Endothelial cell of umbilical vein (primary cell): ENCODE results near the gene FABP7. TPM values are rescaled to one million over a fixed set of nuclear protein-coding genes. Genes with fewer than 3 reads are reported as not detected.

Experiments used
- BruUV-seq: library from RNA; stranded (reverse); fragments of 400-500 nt; replicated peaks from 2 replicates; lab custom pipeline; 2021; lab: Mats Ljungman, UMichigan
- CTCF ChIA-PET: fragments of 300-600, 350-600 bp; sonication (Branson Sonifier 250); formaldehyde crosslinking; loops from one replicate; lab custom pipeline; 2021; ENCODE audit warnings: antibody characterized with exemption, inconsistent platforms; lab: Charles Lee
- POLR2A ChIA-PET: fragments of 300-600, 350-600 bp; sonication (Branson Sonifier 250); formaldehyde crosslinking; loops from one replicate; lab custom pipeline; 2021; ENCODE audit warnings: antibody characterized with exemption, inconsistent platforms; lab: Charles Lee
- DNase-seq: peaks from one replicate; pipeline ENCODE4 v3.0.0-alpha.2; 2011; ENCODE audit warnings: low read depth, low spot score
- FAIRE-seq: peaks from 2 replicates; lab custom pipeline; 2011; peaks lifted over from hg19 to GRCh38; lab: Jason Lieb, UNC
- H2AFZ ChIP-seq: 2 replicates; pipeline ENCODE4 v1.6.0; 2012; ENCODE audit warnings: low read depth, low read length, control low read depth, inconsistent platforms
- H3K27ac ChIP-seq: 2 replicates; pipeline ENCODE4 v1.5.1; 2011; ENCODE audit warnings: low read depth, mild to moderate bottlenecking, control low read depth, low read length, moderate library complexity; ENCODE audit not compliant: insufficient read depth
- H3K27me3 ChIP-seq, 2 experiments: 2 replicates each; pipeline versions ENCODE4 v1.6.0 to v1.6.1; 2011; ENCODE audit warnings: low read length in 2 of 2, mixed read lengths in 1 of 2; ENCODE audit not compliant: control insufficient read depth in 2 of 2, insufficient read depth in 2 of 2
- H3K36me3 ChIP-seq, 2 experiments: 2 replicates in 1 of 2; 3 replicates in 1 of 2; pipeline ENCODE4 v1.5.1; 2011; ENCODE audit warnings: low read length in 2 of 2, mild to moderate bottlenecking in 1 of 2, moderate library complexity in 1 of 2; ENCODE audit not compliant: control insufficient read depth in 2 of 2, insufficient read depth in 2 of 2; ENCODE audit errors: extremely low read depth in 1 of 2
- H3K4me1 ChIP-seq: 3 replicates; pipeline ENCODE4 v1.5.1; 2011; ENCODE audit warnings: mild to moderate bottlenecking, low read length; ENCODE audit not compliant: control insufficient read depth, insufficient read depth; ENCODE audit errors: extremely low read depth
- H3K4me2 ChIP-seq: 2 replicates; pipeline ENCODE4 v1.6.1; 2011; ENCODE audit warnings: low read length, control low read depth, mixed read lengths; ENCODE audit not compliant: insufficient read depth
- H3K4me3 ChIP-seq, 3 experiments: fragments of 200-600 bp in 1 of 3; sonication (generic), shearing (Covaris generic) in 1 of 3; replicated peaks in 1 of 3; 2 replicates each; pipeline ENCODE4 v1.5.1; 2011 to 2016; ENCODE audit warnings: control low read depth in 3 of 3, low read length in 3 of 3, mild to moderate bottlenecking in 2 of 3, inconsistent platforms in 1 of 3, low read depth in 1 of 3, moderate library complexity in 1 of 3; ENCODE audit not compliant: insufficient read depth in 1 of 3
- H3K79me2 ChIP-seq: 2 replicates; pipeline ENCODE4 v1.6.0; 2012; ENCODE audit warnings: low read length, inconsistent platforms; ENCODE audit not compliant: control insufficient read depth, insufficient read depth
- H3K9ac ChIP-seq: replicated peaks from 2 replicates; pipeline ENCODE3; 2011; ENCODE audit warnings: low read length, control low read depth; ENCODE audit not compliant: insufficient read depth; ENCODE audit errors: extremely low read depth
- H3K9me1 ChIP-seq: replicated peaks from 3 replicates; pipeline ENCODE4 v1.6.0; 2011; ENCODE audit warnings: mild to moderate bottlenecking, low read length; ENCODE audit not compliant: control insufficient read depth, insufficient read depth; ENCODE audit errors: extremely low read depth
- H3K9me3 ChIP-seq: replicated peaks from 2 replicates; pipeline ENCODE4 v1.5.1; 2012; ENCODE audit warnings: low read length, inconsistent platforms; ENCODE audit not compliant: control insufficient read depth, insufficient read depth
- H4K20me1 ChIP-seq: replicated peaks from 2 replicates; pipeline ENCODE3; 2011; ENCODE audit warnings: mild to moderate bottlenecking, low read length; ENCODE audit not compliant: control insufficient read depth, insufficient read depth; ENCODE audit errors: extremely low read depth
- CTCF ChIP-seq, 2 donors: IDR thresholded peaks; 1 replicate in 1 of 2; 2 replicates in 1 of 2; pipeline ENCODE4 v1.5.1; 2011; ENCODE audit warnings: low read length in 2 of 2, mild to moderate bottlenecking in 2 of 2, moderate library complexity in 2 of 2, control low read depth in 1 of 2, inconsistent platforms in 1 of 2, low read depth in 1 of 2; ENCODE audit not compliant: insufficient read depth in 1 of 2; ENCODE audit errors: extremely low read depth in 1 of 2
- EZH2 ChIP-seq: IDR thresholded peaks from 2 replicates; pipeline ENCODE4 v1.6.1; 2012; ENCODE audit warnings: borderline replicate concordance, low read depth, mild to moderate bottlenecking, moderate library complexity, low read length, inconsistent platforms; ENCODE audit not compliant: severe bottlenecking
- FOS ChIP-seq: IDR thresholded peaks from 2 replicates; pipeline ENCODE4 v1.6.1; 2011; ENCODE audit warnings: mild to moderate bottlenecking, low read length, moderate library complexity, borderline replicate concordance; ENCODE audit not compliant: insufficient read depth
- GATA2 ChIP-seq: IDR thresholded peaks from 2 replicates; pipeline ENCODE4 v1.7.0; 2011; ENCODE audit warnings: low read depth, mild to moderate bottlenecking, moderate library complexity, mixed read lengths, low read length; ENCODE audit not compliant: insufficient read length, insufficient read depth
- JUN ChIP-seq: IDR thresholded peaks from 2 replicates; pipeline ENCODE4 v1.6.1; 2011; ENCODE audit warnings: borderline replicate concordance, low read depth; ENCODE audit not compliant: insufficient read length, insufficient read depth
- MAX ChIP-seq: IDR thresholded peaks from 2 replicates; pipeline ENCODE4 v1.6.1; 2011; ENCODE audit not compliant: insufficient read depth, insufficient read length
- MYC ChIP-seq: IDR thresholded peaks from one replicate; pipeline ENCODE4 v1.6.1; 2011; ENCODE audit warnings: mild to moderate bottlenecking, low read depth, low read length
- POLR2A ChIP-seq: IDR thresholded peaks from 2 replicates; pipeline ENCODE4 v1.6.1; 2012; ENCODE audit warnings: low read depth, mild to moderate bottlenecking, control low read depth, low read length
- POLR2AphosphoS5 ChIP-seq: IDR thresholded peaks from 2 replicates; pipeline ENCODE4 v1.6.1; 2012; ENCODE audit warnings: low read depth, mild to moderate bottlenecking, control low read depth, low read length, moderate library complexity; ENCODE audit not compliant: insufficient read depth
- dilution Hi-C: fragments of 300-500 bp; cut with MboI; formaldehyde crosslinking; loops from one replicate; pipeline ENCODE4 v1.15.0; 2019; ENCODE audit warnings: low sequenced_read_pairs; ENCODE audit not compliant: extremely low pct_ligation_motif_present
- intact Hi-C: fragments of 100-400 bp; cut with micrococcal nuclease; formaldehyde crosslinking; loops from one replicate; pipeline ENCODE4 v1.10.0; 2022
- polyA plus RNA-seq, 4 experiments: library from polyadenylated mRNA; depleted of rRNA in 3 of 4; stranded (reverse) in 3 of 4; unstranded in 1 of 4; fragments of >200 nt; gene quantifications; 2 replicates each; pipeline versions ENCODE4 v1.2.1 to v1.2.3, GENCODE V29; 2011 to 2012; ENCODE audit warnings: missing spikeins in 1 of 4
- total RNA-seq: library from RNA; stranded (reverse); gene quantifications from 2 replicates; pipeline ENCODE4 v1.2.3, GENCODE V29; 2021

FABP7 gene
- total and polyA plus RNA-seq, 2 donors (not counting 3 experiments of a cell fraction or from before 2014, with no cell fraction given) = not detected

- H3K27ac ChIP-seq = no peak overlapping the region
- H3K9me1 ChIP-seq = no peaks in the 10 kb centered on the region
- peaks cover 5 to 12% of the 10 kb centered on the region in 2 experiments for H3K27me3 ChIP-seq
- no peak overlapping the region for H3K4me2 ChIP-seq
- no peaks in the 10 kb centered on the region for H4K20me1 ChIP-seq
- intact Hi-C loops = loop anchor here (10.0 kb wide), 1 partner anchor 639 kb away; no protein-coding TSS in a partner anchor
- POLR2A ChIA-PET = no interaction called here
- BruUV-seq = no TSS peak
- CTCF ChIA-PET = no interaction called here
- H3K9me3 ChIP-seq = no peaks in the 10 kb centered on the region
- no peak overlapping the region for H3K4me3 ChIP-seq
- H3K36me3 ChIP-seq = no peaks in the 10 kb centered on the region
- no peak overlapping the region for H3K9ac ChIP-seq
- H3K4me1 ChIP-seq = no peaks in the 10 kb centered on the region
- no peaks in the 10 kb centered on the region for H3K79me2 ChIP-seq
- no peak overlapping the region for H2AFZ ChIP-seq
- dilution Hi-C loops = no loop called here
- DNase-seq (no peak), FAIRE-seq (no peak)
- TF ChIP-seq POLR2AphosphoS5 (no peak), GATA2 (no peak), CTCF (IDR thresholded peaks at IDR 0.05; ENCODE audit: extremely low read depth in 1 of 2, insufficient read depth in 1 of 2, low read depth in 1 of 2, low read length in 2 of 2) (no peak), EZH2 (no peak), MYC (no peak), JUN (no peak), FOS (no peak), MAX (no peak), POLR2A (no peak)
These were observed 43.4 kb upstream of the FABP7 start for GRCh38 chr6:122736163-122736562.
